Thyroid gland (tissue), 4 donors: Measurements from ENCODE around the gene UGDH. TPM values are rescaled to one million over a fixed set of nuclear protein-coding genes. Genes with fewer than 3 reads are reported as not detected.

Experiments
- DNase-seq, 2 donors: peaks; one replicate each; pipeline ENCODE4 v3.0.0-alpha.2; 2019
- H3K27ac ChIP-seq, 3 donors: fragments of 200-600 bp; sonication (generic); 1 replicate in 2 of 3; 2 replicates in 1 of 3; pipeline ENCODE4 v1.5.1; 2016 to 2019; ENCODE audit warnings: mild to moderate bottlenecking in 1 of 3, moderate library complexity in 1 of 3
- H3K27me3 ChIP-seq: fragments of 200-600 bp; sonication (generic); one replicate; pipeline ENCODE4 v1.5.1; 2019
- H3K36me3 ChIP-seq, 2 donors: fragments of 200-600 bp; sonication (generic); one replicate each; pipeline ENCODE4 v1.5.1; 2016 to 2019
- H3K4me1 ChIP-seq, 2 donors: fragments of 200-600 bp; sonication (generic); one replicate each; pipeline ENCODE4 v1.5.1; 2017 to 2019
- H3K4me3 ChIP-seq, 3 donors: fragments of 200-600 bp; sonication (generic); replicated peaks in 1 of 3; 1 replicate in 2 of 3; 2 replicates in 1 of 3; pipeline ENCODE4 v1.5.1; 2016; ENCODE audit warnings: mild to moderate bottlenecking in 1 of 3
- H3K9me3 ChIP-seq: fragments of 200-600 bp; sonication (generic); one replicate; pipeline ENCODE4 v1.5.1; 2017
- CTCF ChIP-seq, 6 experiments: fragments of 200-600 bp in 3 of 6; fragments of 450-650 bp in 3 of 6; sonication (generic) in 3 of 6; IDR thresholded peaks; one replicate each; pipeline ENCODE4 v1.5.1; 2016 to 2019; ENCODE audit warnings: antibody characterized with exemption in 6 of 6, mild to moderate bottlenecking in 2 of 6, inconsistent platforms in 1 of 6, moderate library complexity in 1 of 6
- POLR2A ChIP-seq, 2 donors: fragments of 450-650 bp; IDR thresholded peaks; one replicate each; pipeline ENCODE4 v1.6.1; 2017; ENCODE audit warnings: antibody characterized with exemption in 2 of 2, mild to moderate bottlenecking in 2 of 2, moderate library complexity in 1 of 2
- WGBS, 2 donors: methylation state at CpG; one replicate each; pipeline ENCODE4 v1.1.5; 2017; 5-methylcytosine and 5-hydroxymethylcytosine counted together
- intact Hi-C: fragments of 100-400 bp; cut with DNase I; formaldehyde crosslinking; loops from one replicate; pipeline ENCODE4 v1.15.1; 2023
- total RNA-seq, 4 donors: library from RNA; depleted of rRNA; stranded (reverse); fragments of >200 nt; gene quantifications; one replicate each; pipeline ENCODE4 v1.2.3, GENCODE V29; 2016

Gene UGDH
- total RNA-seq, 4 donors from 2014 or later: 40.1 to 58.7 (median 48.1) TPM

GRCh38 chr4:39530682-39531081, 3.4 kb upstream of the UGDH start:
- no peak for DNase-seq
- no peak for TF ChIP-seq POLR2A (IDR thresholded peaks at IDR 0.05)
- TF ChIP-seq CTCF (IDR thresholded peaks at IDR 0.05): no peak
- H3K27ac ChIP-seq: no peak overlapping the region
- WGBS, 2 donors: 95 to 96% methylated on average over 3 of the region's 3 CpGs
- intact Hi-C loops: no loop called here
- no peak overlapping the region for H3K4me3 ChIP-seq
- H3K4me1 ChIP-seq: peaks cover 14 to 18% of the 10 kb centered on the region in 2 donors
- H3K36me3 ChIP-seq: peaks cover 0 to 5% of the 10 kb centered on the region in 2 donors
- no peaks in the 10 kb centered on the region for H3K27me3 ChIP-seq
- H3K9me3 ChIP-seq: no peaks in the 10 kb centered on the region

- intact Hi-C loops: loop anchor here (5.0 to 10.0 kb wide), 2 partner anchors 108 to 445 kb away; partner anchors contain the start of genes PDS5A and SMIM14
- no peak overlapping the region for H3K27ac ChIP-seq
Observed at GRCh38 chr4:39529534-39529933, 2.3 kb upstream of the UGDH start.

GRCh38 chr4:39528061-39528465, 824 bp upstream of the UGDH start:
- intact Hi-C loops: loop anchor here (5.0 to 10.0 kb wide), 2 partner anchors 109 to 447 kb away; partner anchors contain the start of genes PDS5A and SMIM14
- Histone ChIP-seq H3K27ac (peak overlapping the region; percentile 90 to 95 (median 90)), H3K9me3 (no peaks in the 10 kb centered on the region), H3K4me3 (peak overlapping the region; percentile 42 to 81 (median 50)), H3K4me1 (peaks cover 14 to 18% of the 10 kb centered on the region in 2 donors), H3K27me3 (no peaks in the 10 kb centered on the region), H3K36me3 (peaks cover 0 to 5% of the 10 kb centered on the region in 2 donors)
- TF ChIP-seq CTCF (IDR thresholded peaks at IDR 0.05) (no peak), POLR2A (IDR thresholded peaks at IDR 0.05) (no peak)
- 3% methylated on average over 6 to 12 of the region's 21 CpGs for WGBS, 2 donors
- DNase-seq: no peak

More at GRCh38 chr4:39529534-39529933, 2.3 kb upstream of the UGDH start:
- Histone ChIP-seq H3K4me3 (no peak overlapping the region), H3K27me3 (no peaks in the 10 kb centered on the region), H3K9me3 (no peaks in the 10 kb centered on the region), H3K4me1 (peaks cover 14 to 18% of the 10 kb centered on the region in 2 donors), H3K36me3 (peaks cover 0 to 5% of the 10 kb centered on the region in 2 donors)
- no peak for DNase-seq
- TF ChIP-seq CTCF (IDR thresholded peaks at IDR 0.05) (no peak), POLR2A (IDR thresholded peaks at IDR 0.05) (no peak)
- 93 to 95% methylated on average over 2 of the region's 2 CpGs for WGBS, 2 donors

- Histone ChIP-seq H3K4me1 (peaks cover 14 to 18% of the 10 kb centered on the region in 2 donors), H3K4me3 (peak overlapping the region; percentile 42 to 50 (median 42)), H3K27ac (peak overlapping the region; percentile 48 to 90 (median 90)), H3K9me3 (no peaks in the 10 kb centered on the region), H3K27me3 (no peaks in the 10 kb centered on the region), H3K36me3 (peaks cover 0 to 1% of the 10 kb centered on the region in 2 donors)
- TF ChIP-seq CTCF (IDR thresholded peaks at IDR 0.05) (no peak), POLR2A (IDR thresholded peaks at IDR 0.05) (no peak)
- intact Hi-C loops: loop anchor here (5.0 to 10.0 kb wide), 2 partner anchors 110 to 448 kb away; partner anchors contain the start of genes PDS5A and SMIM14
- DNase-seq: no peak
- WGBS, 2 donors: 0 to 1% methylated on average over 16 to 27 of the region's 33 CpGs
Observed at GRCh38 chr4:39526765-39527295, 409 bp downstream of the UGDH start.
